Epidermal melanocyte (primary cell): ENCODE results near the gene MYO10.

Source experiments
- DNase-seq: peaks from one replicate; pipeline ENCODE4 v3.0.0; 2011; ENCODE audit warnings: low spot score; ENCODE audit not compliant: insufficient read length

Gene MYO10

DNA sequence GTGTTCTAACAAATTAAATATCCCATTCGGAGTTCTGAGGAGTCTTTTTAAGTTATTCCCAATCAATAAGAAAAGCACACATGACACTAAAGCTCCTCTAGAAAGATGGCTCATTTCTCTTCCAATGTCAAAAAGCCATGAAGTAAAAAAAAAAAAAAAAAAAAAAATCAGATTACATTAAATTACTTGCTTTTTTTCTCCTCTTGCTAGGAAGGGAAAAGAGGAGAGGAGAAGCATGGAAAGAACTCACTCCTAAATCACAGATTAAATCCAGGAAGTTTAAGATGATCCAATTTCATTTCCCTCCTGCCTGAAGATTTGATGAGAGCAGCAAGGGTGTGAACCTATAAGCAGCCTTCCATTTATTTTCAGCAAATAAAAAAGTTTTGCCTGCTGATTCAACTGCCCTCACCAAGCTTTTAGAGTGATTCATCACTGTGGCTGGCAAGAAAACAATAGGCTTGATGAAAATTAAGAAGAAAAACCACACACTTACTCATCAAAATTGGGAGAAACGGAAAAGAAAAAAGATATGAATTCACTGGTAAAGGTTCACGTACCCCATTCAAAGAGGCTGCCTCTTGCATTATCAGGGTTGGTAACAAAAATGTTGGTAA, 19.7 kb downstream of the MYO10 start:
- DNase-seq = peak; percentile 53

- no peak for DNase-seq
Observed at GRCh38 chr5:16914584-16914983, 21.5 kb downstream of the MYO10 start.

GRCh38 chr5:16914108-16914435, 22.0 kb downstream of the MYO10 start:
- no peak for DNase-seq

DNA sequence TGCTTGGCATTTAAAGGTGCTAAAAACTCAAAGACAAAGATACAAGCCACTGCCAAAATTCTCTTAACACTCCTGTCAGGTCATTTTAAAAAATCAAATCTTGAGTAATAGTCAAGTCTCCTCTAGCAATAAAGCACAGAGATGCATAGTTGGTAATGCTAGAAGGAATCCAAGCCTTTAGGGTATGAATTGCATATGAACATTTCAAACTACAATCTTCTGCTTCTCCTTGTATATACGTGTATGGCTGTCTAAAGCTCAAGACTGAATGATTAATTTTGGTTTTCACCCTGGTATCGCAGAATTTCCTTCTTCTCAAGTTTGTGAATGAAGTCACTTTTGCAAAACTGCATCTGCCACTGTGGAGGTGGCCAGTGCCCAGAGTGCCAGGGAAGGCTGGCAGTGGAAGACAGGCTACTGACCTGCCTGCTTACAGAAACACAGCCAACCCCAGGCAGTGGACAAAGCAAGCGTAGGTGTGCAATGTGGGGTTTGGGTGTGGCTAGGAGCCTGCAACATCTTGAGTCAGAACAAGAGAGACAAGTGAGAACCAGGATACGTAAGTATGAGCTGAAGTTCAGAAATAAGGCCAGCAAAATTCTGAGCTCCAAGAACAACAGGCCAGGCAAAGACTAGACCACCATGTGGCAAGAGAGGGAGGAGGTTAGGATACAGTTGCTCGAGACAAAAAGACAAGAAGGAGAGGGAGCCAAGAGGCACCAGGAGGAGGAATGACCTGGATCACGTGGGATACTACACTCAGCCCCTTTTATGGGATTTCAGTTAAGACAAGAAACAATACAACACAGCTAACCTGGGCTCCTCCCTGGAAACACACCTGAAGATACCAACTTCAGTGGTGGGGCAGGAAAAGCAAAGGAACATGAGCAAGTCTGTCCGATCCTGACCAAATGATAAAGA, 22.6 kb downstream of the MYO10 start:
- DNase-seq = no peak

- DNase-seq = no peak
Observed at GRCh38 chr5:16912080-16912479, 24.0 kb downstream of the MYO10 start.

- DNase-seq = no peak
Observed at GRCh38 chr5:16909464-16909863, 26.6 kb downstream of the MYO10 start.

DNA sequence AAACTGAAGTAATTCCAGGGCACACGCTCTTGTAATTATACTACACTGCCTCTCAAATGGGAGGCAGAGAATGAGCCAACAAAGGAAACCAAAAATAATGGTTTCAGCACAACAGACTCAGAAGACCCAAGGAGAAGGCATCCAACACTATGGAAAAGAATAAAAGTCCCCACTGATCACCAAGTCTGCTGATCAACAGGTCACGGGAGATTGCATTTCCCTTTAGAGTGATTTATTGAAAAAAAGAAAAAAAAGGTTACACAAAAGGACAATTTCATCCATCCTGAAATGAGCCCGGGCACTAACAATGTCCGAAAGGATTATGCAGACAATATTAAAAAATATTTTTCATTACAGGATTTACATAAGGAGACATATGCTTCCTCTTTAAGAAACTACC, 28.8 kb downstream of the MYO10 start:
- DNase-seq = no peak

DNA sequence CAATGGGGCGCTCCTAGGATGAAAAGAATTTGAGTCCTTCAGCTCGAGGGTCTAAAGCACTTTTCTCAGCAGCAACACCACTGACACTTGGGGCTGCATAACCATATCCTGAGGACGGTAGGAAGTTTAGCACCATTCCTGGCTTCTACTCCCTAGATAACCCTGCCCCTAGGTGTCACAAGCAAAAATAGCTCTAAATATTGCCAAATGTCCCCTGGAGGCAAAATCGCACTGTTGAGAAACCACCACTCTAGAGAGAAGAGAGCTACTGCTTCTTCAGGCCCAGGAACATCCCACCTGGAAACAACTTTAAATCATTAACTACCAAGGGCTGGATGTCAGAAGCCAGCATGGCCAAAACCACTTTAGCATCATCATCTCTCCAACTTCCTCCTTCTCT, 29.8 kb downstream of the MYO10 start:
- no peak for DNase-seq

- no peak for DNase-seq
Observed at GRCh38 chr5:16903480-16904300, 32.4 kb downstream of the MYO10 start.

- no peak for DNase-seq
Observed at GRCh38 chr5:16902846-16903245, 33.2 kb downstream of the MYO10 start.

DNA sequence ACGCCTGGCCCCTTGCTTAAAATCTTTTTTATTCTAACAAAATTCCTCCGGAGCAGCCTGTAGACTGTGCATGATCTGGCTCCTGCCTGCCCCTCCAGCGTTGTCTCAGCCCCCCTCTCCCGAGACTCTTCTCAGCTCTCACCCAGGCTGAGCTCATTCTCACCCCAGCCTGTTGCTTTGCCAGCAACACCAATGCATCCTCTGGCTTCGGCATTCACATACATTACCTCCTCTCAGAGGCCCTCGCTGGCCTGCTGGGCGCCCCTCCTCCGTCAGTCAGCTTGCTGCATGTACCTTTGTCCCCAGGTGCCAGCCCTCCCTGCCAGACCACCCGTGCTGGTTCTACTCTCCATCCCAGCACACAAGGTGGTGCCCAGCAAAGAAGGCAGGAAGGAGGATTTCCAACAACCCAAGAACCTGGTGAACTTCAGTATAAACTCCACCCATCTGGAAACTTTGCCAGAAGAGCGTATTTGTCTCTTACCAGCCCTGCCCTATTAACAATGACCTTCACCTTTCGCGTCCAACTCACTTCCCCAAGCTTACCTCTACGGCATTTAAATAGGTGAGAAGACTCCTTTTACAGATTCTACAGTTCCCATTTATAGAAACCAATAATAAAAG, 35.0 kb downstream of the MYO10 start:
- no peak for DNase-seq

DNA sequence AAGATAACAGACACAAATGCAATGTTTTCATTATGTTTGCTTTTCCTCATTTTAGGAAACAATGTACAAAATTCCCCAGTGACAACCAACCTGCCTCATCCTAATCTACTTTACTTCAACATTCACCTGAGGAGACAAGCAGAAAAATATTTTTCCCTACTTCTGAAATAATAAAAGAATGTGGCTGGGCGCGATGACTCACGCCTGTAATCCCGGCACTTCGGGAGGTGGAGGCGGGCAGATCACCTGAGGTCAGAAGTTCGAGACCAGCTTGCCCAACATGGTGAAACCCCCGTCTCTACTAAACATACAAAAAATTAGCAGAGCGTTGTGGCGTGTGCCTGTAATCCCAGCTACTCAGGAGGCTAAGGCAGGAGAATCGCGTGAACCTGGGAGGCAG, 36.9 kb downstream of the MYO10 start:
- no peak for DNase-seq

DNA sequence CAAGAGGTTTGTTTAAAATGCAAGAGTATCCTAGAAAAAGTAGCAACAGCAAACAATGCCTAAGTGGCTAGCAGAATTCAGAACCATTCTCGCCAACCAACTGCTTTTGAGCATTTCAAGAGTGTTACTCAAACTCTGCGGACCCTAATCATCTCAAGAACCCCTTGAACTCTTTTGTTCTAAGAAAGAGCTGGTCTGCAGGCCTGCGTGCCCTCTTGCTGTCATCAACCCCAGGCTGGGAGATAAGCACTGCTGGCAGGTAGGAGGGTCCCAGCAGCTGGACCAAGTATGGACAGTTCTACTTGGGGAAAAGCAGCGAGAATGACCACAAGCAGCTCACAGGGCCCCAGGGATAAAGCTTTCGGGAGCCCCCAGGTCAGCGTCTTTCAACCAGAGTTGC, 38.3 kb downstream of the MYO10 start:
- no peak for DNase-seq

- DNase-seq = no peak
Observed at GRCh38 chr5:16897284-16897704, 38.8 kb downstream of the MYO10 start.

DNA sequence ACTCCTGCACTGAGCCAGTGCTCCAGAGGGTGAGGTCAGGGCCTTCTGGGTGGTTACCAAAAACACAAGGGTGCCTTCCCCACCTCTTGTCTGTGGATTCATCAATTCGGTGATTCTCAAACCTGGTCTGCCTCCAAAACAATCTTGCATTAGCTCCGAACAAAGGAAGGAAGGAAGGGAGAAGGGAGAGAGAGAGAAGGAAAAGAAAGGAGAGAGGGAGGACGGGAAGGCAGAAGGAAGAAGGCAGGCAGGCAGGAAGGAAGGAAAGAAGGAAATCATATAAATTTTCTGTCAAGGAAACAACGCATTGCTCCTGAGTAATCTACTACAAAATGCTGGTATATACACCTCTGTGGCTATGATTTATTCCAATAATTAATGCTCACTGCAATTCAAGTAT, 39.3 kb downstream of the MYO10 start:
- no peak for DNase-seq

DNA sequence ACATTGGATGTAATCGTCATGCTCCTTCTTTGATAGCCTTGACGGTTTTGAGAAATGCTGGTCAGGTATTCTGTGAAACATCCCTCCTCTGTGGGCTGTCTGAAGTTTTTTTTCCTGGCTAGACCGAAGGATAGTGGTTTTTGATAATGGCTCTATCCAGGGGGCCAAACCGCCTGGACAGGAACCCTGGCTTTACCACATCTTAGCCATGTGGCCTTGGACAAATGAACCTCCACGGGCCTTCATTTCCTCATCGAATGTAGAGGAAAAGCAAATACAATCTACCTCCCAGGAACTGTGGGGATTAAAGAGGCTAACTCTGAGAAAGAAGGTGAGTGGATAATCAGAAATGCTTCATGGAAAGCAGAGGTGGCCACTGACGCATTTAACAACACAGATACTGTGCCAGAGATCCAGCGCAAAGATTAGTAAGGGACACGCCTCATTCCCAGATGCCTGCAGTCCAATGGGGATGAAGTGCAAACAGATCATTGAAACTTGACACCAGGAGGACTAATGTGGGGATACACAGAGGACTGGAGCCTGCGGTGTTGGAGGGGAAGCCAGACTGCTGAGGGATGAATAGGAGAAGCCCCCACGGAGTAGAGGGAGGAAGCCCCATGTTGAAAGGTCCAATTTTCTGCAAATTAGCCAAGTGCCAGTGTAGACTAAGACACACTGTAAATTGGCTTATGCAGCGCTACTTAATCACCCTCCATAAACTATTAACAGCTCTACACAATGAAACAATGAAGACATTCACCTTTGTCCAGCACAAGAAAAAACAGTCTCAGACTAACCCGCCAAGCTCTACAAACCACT, 41.6 kb downstream of the MYO10 start:
- DNase-seq = no peak

- DNase-seq = no peak
Observed at GRCh38 chr5:16891033-16891432, 45.1 kb downstream of the MYO10 start.

GRCh38 chr5:16889972-16890519, 46.0 kb downstream of the MYO10 start:
- DNase-seq = no peak

- no peak for DNase-seq
Observed at GRCh38 chr5:16889203-16889971, 46.7 kb downstream of the MYO10 start.

GRCh38 chr5:16888694-16889124, 47.4 kb downstream of the MYO10 start:
- DNase-seq = no peak
